HepG2 (cell line): Measurements from ENCODE around the gene NES. TPM values are rescaled to one million over a fixed set of nuclear protein-coding genes. Genes with fewer than 3 reads are reported as not detected.
A peak's percentile ranks its signal among the peaks of the same experiment; 100 is the strongest.

ENCODE experiments used
- ATAC-seq: fragments of 200-7000 bp; cut with Tn5 transposase; 3 replicates; pipeline ENCODE4 v1.9.1; 2020; ENCODE audit warnings: mild to moderate bottlenecking, moderate library complexity
- Bru-seq: library from RNA; stranded (reverse); fragments of 400-500 nt; gene quantifications from one replicate; lab custom pipeline; 2021; lab: Mats Ljungman, UMichigan
- BruChase-seq, 2 experiments: library from RNA; stranded (reverse); fragments of 400-500 nt; gene quantifications; one replicate each; lab custom pipeline; 2021; lab: Mats Ljungman, UMichigan
- BruUV-seq: library from RNA; stranded (reverse); fragments of 400-500 nt; replicated peaks from 2 replicates; lab custom pipeline; 2021; lab: Mats Ljungman, UMichigan
- CTCF ChIA-PET: fragments of 300-600 bp; formaldehyde crosslinking; extraction: SDS; loops from one replicate; lab custom pipeline; 2021; ENCODE audit warnings: low total read pairs, inconsistent platforms, low intra/inter-chr PET ratio; lab: Yijun Ruan, JAX
- POLR2A ChIA-PET: fragments of 350-600 bp; sonication (Branson Sonifier 250); formaldehyde crosslinking; loops from one replicate; lab custom pipeline; 2020; ENCODE audit warnings: antibody characterized with exemption, inconsistent platforms; lab: Yijun Ruan, JAX
- DNase-seq: peaks from one replicate; pipeline ENCODE4 v3.0.0-alpha.2; 2015; ENCODE audit warnings: low spot score
- FAIRE-seq: peaks from 3 replicates; lab custom pipeline; 2011; peaks lifted over from hg19 to GRCh38; lab: Jason Lieb, UNC
- H2AFZ ChIP-seq: one replicate; pipeline ENCODE4 v1.6.1; 2011; ENCODE audit warnings: low read length, inconsistent platforms
- H3K27ac ChIP-seq: fragments of 300-600 bp; 3 replicates; pipeline ENCODE4 v1.8.0; 2011; ENCODE audit warnings: mixed run types, mild to moderate bottlenecking, mixed read lengths, low read length, inconsistent platforms; ENCODE audit not compliant: insufficient read depth; ENCODE audit errors: extremely low read length
- H3K27me3 ChIP-seq, 2 experiments: fragments of 200-600 bp in 1 of 2; 2 replicates in 1 of 2; 3 replicates in 1 of 2; pipeline versions ENCODE4 v1.6.0 to v1.8.0; 2011; ENCODE audit warnings: low read length in 2 of 2, mild to moderate bottlenecking in 2 of 2, moderate library complexity in 2 of 2, inconsistent platforms in 1 of 2; ENCODE audit not compliant: insufficient read depth in 2 of 2, control insufficient read depth in 1 of 2
- H3K36me3 ChIP-seq, 2 experiments: fragments of 200-600 bp in 1 of 2; replicated peaks in 1 of 2; 2 replicates in 1 of 2; 3 replicates in 1 of 2; pipeline versions ENCODE4 v1.5.1 to v1.8.0; 2011; ENCODE audit warnings: low read length in 2 of 2, inconsistent platforms in 1 of 2; ENCODE audit not compliant: insufficient read depth in 2 of 2, control insufficient read depth in 1 of 2
- H3K4me1 ChIP-seq: 2 replicates; pipeline ENCODE4 v1.5.1; 2012; ENCODE audit warnings: low read length, inconsistent platforms; ENCODE audit not compliant: insufficient read depth
- H3K4me2 ChIP-seq: 2 replicates; pipeline ENCODE4 v1.6.0; 2011; ENCODE audit warnings: low read depth, low read length, inconsistent platforms
- H3K4me3 ChIP-seq, 3 experiments: fragments of 200-600 bp in 1 of 3; sonication (generic), shearing (Covaris generic) in 1 of 3; replicated peaks in 1 of 3; 2 replicates each; pipeline ENCODE4 v1.5.1; 2011 to 2016; ENCODE audit warnings: low read length in 3 of 3, inconsistent platforms in 2 of 3, low read depth in 2 of 3, mild to moderate bottlenecking in 2 of 3, control low read depth in 1 of 3, mixed read lengths in 1 of 3; ENCODE audit not compliant: insufficient read depth in 1 of 3
- H3K79me2 ChIP-seq: one replicate; pipeline ENCODE4 v1.6.1; 2011; ENCODE audit warnings: low read length, inconsistent platforms; ENCODE audit not compliant: insufficient read depth
- H3K9ac ChIP-seq: 2 replicates; pipeline ENCODE4 v1.6.0; 2011; ENCODE audit warnings: mild to moderate bottlenecking, low read depth, low read length, inconsistent platforms; ENCODE audit not compliant: insufficient read depth
- H3K9me3 ChIP-seq: 2 replicates; pipeline ENCODE4 v1.5.1; 2012; ENCODE audit warnings: mild to moderate bottlenecking, low read length
- H4K20me1 ChIP-seq: 2 replicates; pipeline ENCODE4 v1.6.0; 2011; ENCODE audit warnings: inconsistent platforms, mild to moderate bottlenecking, low read length, moderate library complexity; ENCODE audit not compliant: insufficient read depth
- HIVEP1 ChIP-seq: sonication (generic); formaldehyde crosslinking; IDR thresholded peaks from 2 replicates; pipeline ENCODE4 v1.4.0; 2020; ENCODE audit warnings: mild to moderate bottlenecking, missing genetic modification reagents
- HOXD1 ChIP-seq: sonication (generic); formaldehyde crosslinking; IDR thresholded peaks from 2 replicates; pipeline ENCODE4 v1.5.0; 2020; ENCODE audit warnings: missing genetic modification reagents
- NFIB ChIP-seq: sonication (generic); formaldehyde crosslinking; IDR thresholded peaks from 2 replicates; pipeline ENCODE4 v1.9.0; 2021; ENCODE audit warnings: missing genetic modification reagents, mild to moderate bottlenecking, borderline replicate concordance
- ZBTB7A ChIP-seq: sonication (generic); formaldehyde crosslinking; IDR thresholded peaks from 2 replicates; pipeline ENCODE4 v1.8.0; 2022; ENCODE audit warnings: mild to moderate bottlenecking, missing genetic modification reagents
- ZMYM3 ChIP-seq: sonication (generic); formaldehyde crosslinking; IDR thresholded peaks from 2 replicates; pipeline ENCODE4 v1.5.1; 2020; ENCODE audit warnings: mild to moderate bottlenecking, missing genetic modification reagents
- ZNF556 ChIP-seq: sonication (generic); formaldehyde crosslinking; IDR thresholded peaks from 2 replicates; pipeline ENCODE4 v1.4.0; 2020; ENCODE audit warnings: mild to moderate bottlenecking, missing genetic modification reagents, borderline replicate concordance
- WGBS: methylation state at CpG from one replicate; pipeline ENCODE4 v1.1.6; 2017; ENCODE audit warnings: low lambda C conversion rate; 5-methylcytosine and 5-hydroxymethylcytosine counted together
- in situ Hi-C: cut with HindIII; loops from 2 replicates; pipeline ENCODE4 v1.10.0; 2017; ENCODE audit warnings: low pct_unique_long_range_greater_than_20kb; ENCODE audit not compliant: extremely low pct_ligation_motif_present
- intact Hi-C: fragments of 100-400 bp; cut with micrococcal nuclease; formaldehyde crosslinking; loops from one replicate; pipeline ENCODE4 v1.10.0; 2022; ENCODE audit not compliant: unreplicated experiment
- long read RNA-seq, 2 experiments: library from RNA in 1 of 2; library from polyadenylated mRNA in 1 of 2; stranded (forward) in 1 of 2; unstranded in 1 of 2; transcript quantifications; one replicate each; pipeline ENCODE4 v2.0.0, GENCODE V29; 2019 to 2022
- polyA minus RNA-seq, 3 experiments: library from RNA; depleted of rRNA, polyadenylated mRNA; stranded (reverse); fragments of >200 nt; gene quantifications; 2 replicates each; pipeline ENCODE4 v1.2.3, GENCODE V29; 2011; ENCODE audit warnings: low replicate concordance in 1 of 3
- polyA plus RNA-seq, 8 experiments: library from polyadenylated mRNA; depleted of rRNA in 3 of 8; stranded (reverse) in 7 of 8; unstranded in 1 of 8; fragments of >200 nt; fragmentation: Illumina TruSeq in 4 of 8; extraction: Trizol in 4 of 8; gene quantifications; 2 replicates each; pipeline versions ENCODE4 v1.2.1 to v1.2.3, GENCODE V29; 2011 to 2016; ENCODE audit warnings: low read depth in 4 of 8, missing spikeins in 1 of 8, mixed read lengths in 1 of 8; ENCODE audit not compliant: insufficient read depth in 1 of 8
- total RNA-seq, 5 experiments: library from RNA; depleted of rRNA; stranded (reverse); fragments of >200 nt; fragmentation: Illumina TruSeq; extraction: Trizol; gene quantifications; 2 replicates each; pipeline ENCODE4 v1.2.3, GENCODE V29; 2016; ENCODE audit warnings: low read depth in 1 of 5
- TF ChIP-seq, protein P1 (sequence below): sonication (generic); formaldehyde crosslinking; IDR thresholded peaks from 2 replicates; pipeline ENCODE4 v1.5.0; 2020; ENCODE audit warnings: mild to moderate bottlenecking, missing genetic modification reagents

The NES gene, protein sequence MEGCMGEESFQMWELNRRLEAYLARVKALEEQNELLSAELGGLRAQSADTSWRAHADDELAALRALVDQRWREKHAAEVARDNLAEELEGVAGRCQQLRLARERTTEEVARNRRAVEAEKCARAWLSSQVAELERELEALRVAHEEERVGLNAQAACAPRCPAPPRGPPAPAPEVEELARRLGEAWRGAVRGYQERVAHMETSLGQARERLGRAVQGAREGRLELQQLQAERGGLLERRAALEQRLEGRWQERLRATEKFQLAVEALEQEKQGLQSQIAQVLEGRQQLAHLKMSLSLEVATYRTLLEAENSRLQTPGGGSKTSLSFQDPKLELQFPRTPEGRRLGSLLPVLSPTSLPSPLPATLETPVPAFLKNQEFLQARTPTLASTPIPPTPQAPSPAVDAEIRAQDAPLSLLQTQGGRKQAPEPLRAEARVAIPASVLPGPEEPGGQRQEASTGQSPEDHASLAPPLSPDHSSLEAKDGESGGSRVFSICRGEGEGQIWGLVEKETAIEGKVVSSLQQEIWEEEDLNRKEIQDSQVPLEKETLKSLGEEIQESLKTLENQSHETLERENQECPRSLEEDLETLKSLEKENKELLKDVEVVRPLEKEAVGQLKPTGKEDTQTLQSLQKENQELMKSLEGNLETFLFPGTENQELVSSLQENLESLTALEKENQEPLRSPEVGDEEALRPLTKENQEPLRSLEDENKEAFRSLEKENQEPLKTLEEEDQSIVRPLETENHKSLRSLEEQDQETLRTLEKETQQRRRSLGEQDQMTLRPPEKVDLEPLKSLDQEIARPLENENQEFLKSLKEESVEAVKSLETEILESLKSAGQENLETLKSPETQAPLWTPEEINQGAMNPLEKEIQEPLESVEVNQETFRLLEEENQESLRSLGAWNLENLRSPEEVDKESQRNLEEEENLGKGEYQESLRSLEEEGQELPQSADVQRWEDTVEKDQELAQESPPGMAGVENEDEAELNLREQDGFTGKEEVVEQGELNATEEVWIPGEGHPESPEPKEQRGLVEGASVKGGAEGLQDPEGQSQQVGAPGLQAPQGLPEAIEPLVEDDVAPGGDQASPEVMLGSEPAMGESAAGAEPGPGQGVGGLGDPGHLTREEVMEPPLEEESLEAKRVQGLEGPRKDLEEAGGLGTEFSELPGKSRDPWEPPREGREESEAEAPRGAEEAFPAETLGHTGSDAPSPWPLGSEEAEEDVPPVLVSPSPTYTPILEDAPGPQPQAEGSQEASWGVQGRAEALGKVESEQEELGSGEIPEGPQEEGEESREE (N-terminal part only)
- total RNA-seq (2016; rRNA removed; fragmentation: Illumina TruSeq; extraction: Trizol) (12.7 and 16.6 TPM in 2 replicates), polyA plus RNA-seq (2011; rRNA removed) (1.7 and 2.5 TPM in 2 replicates), polyA minus RNA-seq (2011; rRNA and poly(A)+ RNA removed; ENCODE audit: low replicate concordance) (0.91 and 2.7 TPM in 2 replicates), Bru-seq, nascent RNA (percentile 79 among the genes with signal in this experiment), BruChase-seq, experiment 1, labeled RNA remaining after a 6-hour chase (percentile 83 among the genes with signal in this experiment), BruChase-seq, experiment 2, labeled RNA remaining after a 2-hour chase (percentile 84 among the genes with signal in this experiment)
- 0.30 and 0.53 TPM in 2 replicates for total RNA-seq (2016; cell fraction: cytosol; rRNA removed; fragmentation: Illumina TruSeq; extraction: Trizol; ENCODE audit: low read depth)
- total RNA-seq (2016; cell fraction: insoluble cytoplasmic fraction; rRNA removed; fragmentation: Illumina TruSeq; extraction: Trizol) = 9.1 and 18.2 TPM in 2 replicates
- total RNA-seq (2016; cell fraction: membrane; rRNA removed; fragmentation: Illumina TruSeq; extraction: Trizol) = 1.4 and 1.5 TPM in 2 replicates
- total RNA-seq (2016; cell fraction: nucleus; rRNA removed; fragmentation: Illumina TruSeq; extraction: Trizol) = 11.7 and 13.1 TPM in 2 replicates
- polyA plus RNA-seq (2011; cell fraction: cytosol; rRNA removed) = 1.1 and 1.2 TPM in 2 replicates
- 9.3 and 9.7 TPM in 2 replicates for polyA plus RNA-seq (2011; cell fraction: nucleus; rRNA removed)
- polyA plus RNA-seq (2012) = 3.5 and 3.6 TPM in 2 replicates
- 0.32 and 0.38 TPM in 2 replicates for polyA plus RNA-seq (2016; cell fraction: cytosol; fragmentation: Illumina TruSeq; extraction: Trizol; ENCODE audit: low read depth)
- 8.6 and 10.8 TPM in 2 replicates for polyA plus RNA-seq (2016; cell fraction: insoluble cytoplasmic fraction; fragmentation: Illumina TruSeq; extraction: Trizol; ENCODE audit: low read depth)
- 0.46 and 0.93 TPM in 2 replicates for polyA plus RNA-seq (2016; cell fraction: membrane; fragmentation: Illumina TruSeq; extraction: Trizol; ENCODE audit: low read depth)
- 27.3 and 27.7 TPM in 2 replicates for polyA plus RNA-seq (2016; cell fraction: nucleus; fragmentation: Illumina TruSeq; extraction: Trizol; ENCODE audit: insufficient read depth, low read depth)
- 2.4 and 2.5 TPM in 2 replicates for polyA minus RNA-seq (2011; cell fraction: cytosol; rRNA and poly(A)+ RNA removed)
- 1.5 and 1.7 TPM in 2 replicates for polyA minus RNA-seq (2011; cell fraction: nucleus; rRNA and poly(A)+ RNA removed)
- long read RNA-seq, experiment 1, full-length matches to known transcripts = 9 of 12 reads
- long read RNA-seq, experiment 1, partial matches to known transcripts = 0 of 12 reads
- long read RNA-seq, experiment 1, other reads (novel, unspliced or antisense) = 3 of 12 reads
- long read RNA-seq, experiment 2, full-length matches to known transcripts = 1 of 31 reads
- long read RNA-seq, experiment 2, partial matches to known transcripts = 0 of 31 reads
- long read RNA-seq, experiment 2, other reads (novel, unspliced or antisense) = 30 of 31 reads

DNA sequence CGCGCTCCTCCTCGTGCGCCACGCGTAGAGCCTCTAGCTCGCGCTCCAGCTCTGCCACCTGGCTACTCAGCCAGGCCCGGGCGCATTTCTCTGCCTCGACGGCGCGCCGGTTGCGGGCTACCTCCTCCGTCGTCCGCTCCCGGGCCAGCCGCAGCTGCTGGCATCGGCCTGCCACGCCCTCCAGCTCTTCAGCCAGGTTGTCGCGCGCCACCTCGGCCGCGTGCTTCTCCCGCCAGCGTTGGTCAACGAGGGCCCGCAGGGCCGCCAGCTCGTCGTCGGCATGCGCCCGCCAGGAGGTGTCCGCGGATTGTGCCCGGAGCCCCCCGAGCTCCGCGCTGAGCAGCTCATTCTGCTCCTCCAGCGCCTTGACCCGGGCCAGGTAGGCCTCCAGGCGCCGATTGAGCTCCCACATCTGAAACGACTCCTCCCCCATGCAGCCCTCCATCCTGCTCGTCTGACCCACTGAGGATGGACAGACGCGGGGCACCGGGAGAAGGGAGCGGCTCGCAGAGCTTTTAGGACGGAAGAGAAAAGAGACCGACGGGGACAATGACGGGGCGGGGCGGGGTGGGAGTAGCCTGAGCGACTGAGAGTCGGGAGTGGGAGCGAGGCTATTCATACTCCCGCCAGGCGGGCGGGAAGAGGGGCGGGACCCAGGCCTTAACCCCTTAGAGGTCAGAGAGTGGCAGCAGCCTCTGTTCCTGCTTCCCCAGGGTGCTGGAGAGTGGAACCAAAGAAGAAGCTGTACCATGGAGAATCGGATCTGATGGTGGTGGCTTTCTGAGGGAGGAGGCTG lies at the start of gene NES:
Gene NES (minus strand): TSS at position 588 of the 796 bp plus-strand sequence. CDS start 143 bp downstream, at position 445.
- WGBS = 48% methylated on average over 57 of the region's 70 CpGs
- peaks cover 2 to 31% of the 10 kb centered on the region in 2 experiments for H3K27me3 ChIP-seq
- H4K20me1 ChIP-seq = no peaks in the 10 kb centered on the region
- BruUV-seq = TSS peak; percentile 75
- H3K36me3 ChIP-seq = no peaks in the 10 kb centered on the region
- intact Hi-C loops = loop anchor here (2.0 kb wide), 1 partner anchor 50 kb away; no protein-coding TSS in a partner anchor
- POLR2A ChIA-PET = interaction anchor here (0.7 to 9.1 kb wide), 5 partner anchors 12 to 220 kb away, joined by 4 to 189 read pairs (median 5); partner anchors contain the start of genes METTL25B and MRPL24
- no peaks in the 10 kb centered on the region for H3K9me3 ChIP-seq
- H3K9ac ChIP-seq = peak within 1 kb of the TSS; percentile 55; the same call in 1 of the 2 replicates
- peak; percentile 72 for ATAC-seq
- CTCF ChIA-PET = interaction anchor here (1.0 to 5.1 kb wide), 3 partner anchors 19 to 58 kb away, joined by 3 to 166 read pairs (median 18); partner anchors contain the start of gene HAPLN2
- peaks cover 61% of the 10 kb centered on the region for H3K4me1 ChIP-seq
- peak; percentile 76 for FAIRE-seq
- peak; percentile 75 for DNase-seq
- H3K4me2 ChIP-seq = peak within 1 kb of the TSS; percentile 81
- H3K79me2 ChIP-seq = peaks cover 2% of the 10 kb centered on the region
- no peak within 1 kb of the TSS for H2AFZ ChIP-seq
- peak within 1 kb of the TSS; percentile 40 to 63 (median 58); a peak in 5 of 6 replicates for H3K4me3 ChIP-seq
- H3K27ac ChIP-seq = no peak within 1 kb of the TSS
- in situ Hi-C loops = no loop called here
- TF ChIP-seq NFIB (CRISPR knock-in tag) = no peak
- 0 out of 2 replicates have a peak, but pooled peaks have one; percentile 20 for TF ChIP-seq HIVEP1 (CRISPR knock-in tag)
- TF ChIP-seq ZMYM3 (CRISPR knock-in tag) = peak; percentile 60; the same call in 1 of the 2 replicates
- 0 out of 2 replicates have a peak, but pooled peaks have one; percentile 40 for TF ChIP-seq HOXD1 (CRISPR knock-in tag)
- 0 out of 2 replicates have a peak, but pooled peaks have one; percentile 35 for TF ChIP-seq ZNF556 (CRISPR knock-in tag)
- TF ChIP-seq, protein P1, sequence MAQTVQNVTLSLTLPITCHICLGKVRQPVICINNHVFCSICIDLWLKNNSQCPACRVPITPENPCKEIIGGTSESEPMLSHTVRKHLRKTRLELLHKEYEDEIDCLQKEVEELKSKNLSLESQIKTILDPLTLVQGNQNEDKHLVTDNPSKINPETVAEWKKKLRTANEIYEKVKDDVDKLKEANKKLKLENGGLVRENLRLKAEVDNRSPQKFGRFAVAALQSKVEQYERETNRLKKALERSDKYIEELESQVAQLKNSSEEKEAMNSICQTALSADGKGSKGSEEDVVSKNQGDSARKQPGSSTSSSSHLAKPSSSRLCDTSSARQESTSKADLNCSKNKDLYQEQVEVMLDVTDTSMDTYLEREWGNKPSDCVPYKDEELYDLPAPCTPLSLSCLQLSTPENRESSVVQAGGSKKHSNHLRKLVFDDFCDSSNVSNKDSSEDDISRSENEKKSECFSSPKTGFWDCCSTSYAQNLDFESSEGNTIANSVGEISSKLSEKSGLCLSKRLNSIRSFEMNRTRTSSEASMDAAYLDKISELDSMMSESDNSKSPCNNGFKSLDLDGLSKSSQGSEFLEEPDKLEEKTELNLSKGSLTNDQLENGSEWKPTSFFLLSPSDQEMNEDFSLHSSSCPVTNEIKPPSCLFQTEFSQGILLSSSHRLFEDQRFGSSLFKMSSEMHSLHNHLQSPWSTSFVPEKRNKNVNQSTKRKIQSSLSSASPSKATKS (CRISPR knock-in tag) = no peak
- 0 out of 2 replicates have a peak, but pooled peaks have one; percentile 24 for TF ChIP-seq ZBTB7A (CRISPR knock-in tag)
